Measurements from ENCODE around the gene GAB2.
A peak's percentile ranks its signal among the peaks of the same experiment; 100 is the strongest.

Gene GAB2

DNA sequence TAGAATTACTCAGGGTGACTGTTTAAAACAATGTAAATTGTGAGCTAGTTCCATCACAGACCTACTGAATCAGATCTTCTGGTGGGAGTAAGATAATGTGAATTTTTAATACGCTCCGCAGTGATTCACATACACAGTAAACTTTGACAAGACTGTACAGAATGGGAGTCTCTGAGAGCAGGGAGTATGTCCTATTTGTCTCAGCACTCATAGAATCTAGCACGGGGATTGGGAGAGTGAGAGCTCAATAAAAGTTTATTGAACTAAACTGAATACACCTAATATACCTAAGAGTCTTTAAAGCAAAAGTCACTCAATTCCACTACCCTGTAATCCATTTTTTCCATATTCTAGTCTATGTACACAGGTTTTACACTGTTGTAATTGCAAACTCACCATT, 11.2 kb upstream of the GAB2 start:
- TF ChIP-seq, protein P1, sequence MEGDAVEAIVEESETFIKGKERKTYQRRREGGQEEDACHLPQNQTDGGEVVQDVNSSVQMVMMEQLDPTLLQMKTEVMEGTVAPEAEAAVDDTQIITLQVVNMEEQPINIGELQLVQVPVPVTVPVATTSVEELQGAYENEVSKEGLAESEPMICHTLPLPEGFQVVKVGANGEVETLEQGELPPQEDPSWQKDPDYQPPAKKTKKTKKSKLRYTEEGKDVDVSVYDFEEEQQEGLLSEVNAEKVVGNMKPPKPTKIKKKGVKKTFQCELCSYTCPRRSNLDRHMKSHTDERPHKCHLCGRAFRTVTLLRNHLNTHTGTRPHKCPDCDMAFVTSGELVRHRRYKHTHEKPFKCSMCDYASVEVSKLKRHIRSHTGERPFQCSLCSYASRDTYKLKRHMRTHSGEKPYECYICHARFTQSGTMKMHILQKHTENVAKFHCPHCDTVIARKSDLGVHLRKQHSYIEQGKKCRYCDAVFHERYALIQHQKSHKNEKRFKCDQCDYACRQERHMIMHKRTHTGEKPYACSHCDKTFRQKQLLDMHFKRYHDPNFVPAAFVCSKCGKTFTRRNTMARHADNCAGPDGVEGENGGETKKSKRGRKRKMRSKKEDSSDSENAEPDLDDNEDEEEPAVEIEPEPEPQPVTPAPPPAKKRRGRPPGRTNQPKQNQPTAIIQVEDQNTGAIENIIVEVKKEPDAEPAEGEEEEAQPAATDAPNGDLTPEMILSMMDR (conservative IDR thresholded peaks at IDR 0.05; ENCODE audit: low read depth, low read length), result no peak
- DNase-seq (ENCODE audit: low read depth), result no peak
- no peak overlapping the region for H3K4me3 ChIP-seq (ENCODE audit: low read depth, low read length)

DNA sequence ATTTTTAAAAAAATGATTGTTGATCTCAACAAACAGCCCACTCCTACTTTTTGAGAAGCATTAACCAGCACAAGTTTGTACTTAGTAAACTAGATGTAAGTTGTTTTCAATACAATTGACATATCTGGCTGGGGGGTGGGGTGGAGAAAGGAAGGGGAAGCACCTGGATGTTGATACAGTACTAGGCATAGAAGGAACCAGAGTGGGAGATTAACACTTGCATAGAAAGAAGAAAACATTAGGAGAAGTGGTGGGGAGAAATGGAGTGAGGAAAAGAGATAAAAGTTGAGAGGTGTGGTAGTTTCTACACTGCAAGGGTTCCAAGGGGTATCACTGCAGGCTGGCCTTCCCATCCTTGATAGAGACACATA, 10.6 kb upstream of the GAB2 start:
- TF ChIP-seq, protein P1 (conservative IDR thresholded peaks at IDR 0.05; ENCODE audit: low read depth, low read length), result no peak
- H3K4me3 ChIP-seq (ENCODE audit: low read depth, low read length), result no peak overlapping the region
- DNase-seq (ENCODE audit: low read depth), result no peak

DNA sequence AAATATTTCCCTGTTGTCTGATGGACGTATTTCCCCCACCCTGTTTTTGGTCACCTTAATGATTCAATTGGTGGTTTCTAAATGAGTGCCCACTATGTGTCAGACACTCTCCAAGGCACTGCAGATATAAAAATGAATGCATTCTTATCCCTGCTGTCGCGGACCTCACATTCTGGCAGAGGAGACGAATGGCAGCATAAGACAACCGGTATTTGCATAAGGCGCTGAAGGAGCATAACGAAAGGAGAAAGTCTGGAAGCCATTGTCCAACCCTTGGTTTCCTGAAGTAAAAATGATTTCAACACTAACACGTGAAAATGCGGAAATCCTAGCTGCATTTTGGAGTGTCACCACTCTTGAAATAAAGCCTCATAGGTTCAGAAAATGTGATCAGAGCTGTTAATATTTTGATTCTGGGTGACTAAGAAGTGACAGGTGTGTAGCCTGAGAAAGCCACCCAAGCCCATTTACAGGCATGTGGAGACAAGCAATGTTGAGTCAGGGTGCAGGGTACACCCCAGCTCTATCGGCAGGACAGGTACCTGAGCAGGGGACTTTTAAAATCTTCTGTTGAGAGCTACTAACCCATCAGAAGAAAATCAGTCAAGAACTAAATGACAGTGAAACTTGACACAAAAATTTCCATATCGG, 10.1 kb upstream of the GAB2 start:
- H3K4me3 ChIP-seq (ENCODE audit: low read depth, low read length), result no peak overlapping the region
- TF ChIP-seq, protein P1 (conservative IDR thresholded peaks at IDR 0.05; ENCODE audit: low read depth, low read length), result no peak
- no peak for DNase-seq (ENCODE audit: low read depth)

DNA sequence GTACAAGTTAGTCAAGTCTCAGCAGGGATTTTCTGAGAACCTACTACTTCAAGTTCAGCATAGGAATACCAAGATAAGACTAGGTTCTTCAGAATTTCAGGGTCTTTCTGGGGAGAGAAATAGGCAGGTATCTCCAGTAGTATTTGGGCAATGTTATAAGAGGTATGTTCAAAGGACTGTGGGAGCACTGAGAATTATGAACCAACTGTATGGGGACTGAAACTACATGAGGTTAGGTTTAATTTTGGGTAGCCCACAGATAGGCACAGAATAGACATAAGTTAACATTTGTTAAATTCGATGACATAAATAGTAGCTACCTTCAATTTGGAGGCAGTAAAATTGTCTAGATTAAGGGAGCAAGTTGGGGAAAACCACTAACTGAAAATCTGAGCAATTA, 9.2 kb upstream of the GAB2 start:
- DNase-seq (ENCODE audit: low read depth), result no peak
- no peak overlapping the region for H3K4me3 ChIP-seq (ENCODE audit: low read depth, low read length)
- TF ChIP-seq, protein P1 (conservative IDR thresholded peaks at IDR 0.05; ENCODE audit: low read depth, low read length), result no peak

DNA sequence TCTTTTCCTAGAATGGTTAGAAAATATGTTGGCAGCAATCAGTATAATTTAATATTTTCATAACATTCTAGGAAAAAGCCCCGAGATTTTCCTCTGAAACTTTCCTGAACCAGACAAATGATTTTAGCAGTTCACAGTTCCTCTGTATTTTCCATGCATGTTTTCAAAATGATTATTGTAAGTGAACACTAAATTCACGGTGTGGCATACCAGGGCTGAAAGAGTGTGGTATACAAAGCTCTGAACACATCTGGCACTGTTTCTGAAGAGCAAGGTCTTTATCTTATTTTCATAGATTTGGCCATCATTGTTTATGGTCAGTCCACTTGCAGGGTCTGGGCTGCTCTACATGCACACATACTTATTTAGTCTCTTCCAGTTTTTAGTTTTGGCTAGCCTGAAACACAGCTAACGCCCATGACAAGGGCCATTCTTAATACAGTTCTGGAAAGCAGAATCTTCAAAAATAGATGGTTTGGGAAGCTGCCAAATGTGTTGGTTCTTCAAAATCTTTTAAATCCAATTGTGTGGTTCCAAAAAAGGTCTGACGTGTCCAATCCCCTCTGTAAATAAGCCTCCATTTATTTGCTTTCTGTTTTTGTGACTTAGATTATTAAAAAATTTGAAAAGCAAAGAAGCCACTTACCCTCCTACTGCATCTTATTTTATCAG, 7.9 kb upstream of the GAB2 start:
- H3K4me3 ChIP-seq (ENCODE audit: low read depth, low read length), result no peak overlapping the region
- DNase-seq (ENCODE audit: low read depth), result no peak
- TF ChIP-seq, protein P1 (conservative IDR thresholded peaks at IDR 0.05; ENCODE audit: low read depth, low read length), result no peak

DNA sequence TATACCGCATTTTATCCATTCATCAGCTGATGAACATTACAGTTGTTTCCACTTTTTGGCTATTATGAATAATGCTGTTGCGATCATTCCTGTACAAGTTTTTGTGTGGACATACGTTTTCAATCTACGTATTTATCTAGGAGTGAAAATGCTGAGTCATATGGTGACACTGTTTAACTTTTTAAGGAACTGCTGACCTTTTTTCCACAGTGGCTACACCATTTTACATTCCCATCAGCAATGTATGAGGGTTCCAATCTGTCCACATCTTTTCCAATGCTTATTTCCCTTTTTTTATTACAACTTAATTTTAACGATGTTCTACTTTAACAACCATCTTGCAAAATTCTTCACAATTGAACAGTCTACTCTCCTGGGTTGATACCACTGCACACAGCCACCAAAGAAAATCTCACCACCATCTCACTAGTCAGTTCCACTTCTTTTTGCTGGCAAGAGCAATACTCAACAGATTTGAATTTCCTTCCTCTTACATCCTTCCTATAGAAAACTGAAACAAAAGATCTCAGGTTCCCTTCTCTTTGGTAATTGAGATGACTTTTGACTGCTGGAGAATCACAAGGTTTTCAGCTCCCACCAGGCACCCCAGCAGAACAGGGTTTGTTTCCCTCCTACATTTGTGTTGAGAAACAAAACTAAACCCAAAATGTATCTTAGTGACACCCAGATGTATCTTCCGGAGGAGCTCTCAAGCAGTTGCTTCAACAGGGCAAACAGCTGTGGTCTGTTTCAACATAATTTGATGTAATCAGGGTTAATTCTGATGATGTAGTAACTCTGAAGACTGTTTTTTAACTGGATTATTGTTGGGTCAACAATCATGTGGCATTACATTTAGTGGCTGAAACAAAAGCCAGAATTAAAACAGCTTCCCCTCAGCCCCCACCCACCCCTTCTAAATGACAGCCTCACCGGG, 7.0 kb upstream of the GAB2 start:
- H3K4me3 ChIP-seq (ENCODE audit: low read depth, low read length), result no peak overlapping the region
- peak; percentile 65 for DNase-seq (ENCODE audit: low read depth)
- TF ChIP-seq, protein P1 (conservative IDR thresholded peaks at IDR 0.05; ENCODE audit: low read depth, low read length), result no peak

All from choroid plexus epithelial cell (primary cell).